Osteoblast (primary cell): Measurements from ENCODE around the gene LRRK2. TPM values are rescaled to one million over a fixed set of nuclear protein-coding genes. Genes with fewer than 3 reads are reported as not detected.
A peak's percentile ranks its signal among the peaks of the same experiment; 100 is the strongest.

Source experiments
- DNase-seq: peaks from one replicate; pipeline ENCODE4 v3.0.0; 2011; ENCODE audit warnings: low spot score, mixed read lengths; ENCODE audit not compliant: insufficient read length; ENCODE audit errors: missing footprints
- H2AFZ ChIP-seq: 2 replicates; pipeline ENCODE4 v1.6.0; 2011; ENCODE audit warnings: mild to moderate bottlenecking, low read length
- H3K27ac ChIP-seq: 2 replicates; pipeline ENCODE4 v1.5.1; 2011; ENCODE audit warnings: mild to moderate bottlenecking, low read depth, low read length, moderate library complexity
- H3K27me3 ChIP-seq: 2 replicates; pipeline ENCODE4 v1.6.0; 2012; ENCODE audit warnings: mild to moderate bottlenecking, control low read depth, inconsistent platforms, low read length, moderate library complexity; ENCODE audit not compliant: insufficient read depth
- H3K36me3 ChIP-seq: 2 replicates; pipeline ENCODE4 v1.5.1; 2011; ENCODE audit warnings: mild to moderate bottlenecking, low read length, control low read depth, moderate library complexity; ENCODE audit not compliant: insufficient read depth
- H3K4me1 ChIP-seq: 2 replicates; pipeline ENCODE4 v1.5.1; 2011; ENCODE audit warnings: mild to moderate bottlenecking, low read length, control low read depth, moderate library complexity; ENCODE audit not compliant: insufficient read depth
- H3K4me2 ChIP-seq: 2 replicates; pipeline ENCODE4 v1.6.0; 2011; ENCODE audit warnings: mild to moderate bottlenecking, low read length; ENCODE audit not compliant: insufficient read depth
- H3K4me3 ChIP-seq: fragments of 200-600 bp; sonication (generic); 3 replicates; pipeline ENCODE4 v1.5.1; 2012; ENCODE audit warnings: mild to moderate bottlenecking, low read length, inconsistent platforms; ENCODE audit not compliant: insufficient read depth
- H3K79me2 ChIP-seq: 2 replicates; pipeline ENCODE4 v1.6.0; 2012; ENCODE audit warnings: mild to moderate bottlenecking, low read length, control low read depth, inconsistent platforms; ENCODE audit not compliant: insufficient read depth
- H3K9me3 ChIP-seq: 2 replicates; pipeline ENCODE4 v1.5.1; 2011; ENCODE audit warnings: low read depth, low read length, control low read depth
- H4K20me1 ChIP-seq: 2 replicates; pipeline ENCODE4 v1.6.0; 2012; ENCODE audit warnings: mild to moderate bottlenecking, low read length, control low read depth; ENCODE audit not compliant: insufficient read depth
- CTCF ChIP-seq: IDR thresholded peaks from 2 replicates; pipeline ENCODE4 v1.5.1; 2011; ENCODE audit warnings: mild to moderate bottlenecking, low read depth, low read length, moderate library complexity; ENCODE audit errors: extremely low read depth
- total RNA-seq: library from RNA; depleted of rRNA; stranded (reverse); fragments of >200 nt; gene quantifications from 2 replicates; pipeline ENCODE4 v1.2.3, GENCODE V29; 2012

The LRRK2 gene
- total RNA-seq, 1 donor, result 5.1 TPM

- H3K27ac ChIP-seq, result no peak overlapping the region
- H3K36me3 ChIP-seq, result no peaks in the 10 kb centered on the region
- no peaks in the 10 kb centered on the region for H4K20me1 ChIP-seq
- H2AFZ ChIP-seq, result no peak overlapping the region
- no peaks in the 10 kb centered on the region for H3K27me3 ChIP-seq
- no peaks in the 10 kb centered on the region for H3K9me3 ChIP-seq
- peaks cover 22% of the 10 kb centered on the region for H3K4me1 ChIP-seq
- H3K4me2 ChIP-seq, result no peak overlapping the region
- TF ChIP-seq CTCF, result no peak
- no peaks in the 10 kb centered on the region for H3K79me2 ChIP-seq
- no peak overlapping the region for H3K4me3 ChIP-seq
- DNase-seq, result no peak
Observed at GRCh38 chr12:40222247-40222646, 2.5 kb upstream of the LRRK2 start.

- no peak for TF ChIP-seq CTCF
- DNase-seq, result peak; percentile 48
- Histone ChIP-seq H4K20me1 (no peaks in the 10 kb centered on the region), H3K79me2 (no peaks in the 10 kb centered on the region), H3K4me3 (no peak overlapping the region), H3K9me3 (no peaks in the 10 kb centered on the region), H3K27ac (no peak overlapping the region), H3K4me1 (peaks cover 22% of the 10 kb centered on the region), H3K27me3 (no peaks in the 10 kb centered on the region), H2AFZ (peak overlapping the region; percentile 78), H3K36me3 (no peaks in the 10 kb centered on the region), H3K4me2 (peak overlapping the region; percentile 70)
Observed at GRCh38 chr12:40223646-40224045, 1.2 kb upstream of the LRRK2 start.

GRCh38 chr12:40225337-40225983, 663 bp downstream of the LRRK2 start:
- no peaks in the 10 kb centered on the region for H4K20me1 ChIP-seq
- peak; percentile 27 for DNase-seq
- no peaks in the 10 kb centered on the region for H3K79me2 ChIP-seq
- TF ChIP-seq CTCF, result no peak
- no peaks in the 10 kb centered on the region for H3K9me3 ChIP-seq
- peak overlapping the region; percentile 78 for H2AFZ ChIP-seq
- H3K4me3 ChIP-seq, result peak overlapping the region; percentile 78
- no peaks in the 10 kb centered on the region for H3K36me3 ChIP-seq
- H3K27ac ChIP-seq, result no peak overlapping the region
- H3K4me1 ChIP-seq, result peaks cover 22% of the 10 kb centered on the region
- no peaks in the 10 kb centered on the region for H3K27me3 ChIP-seq
- peak overlapping the region; percentile 70 for H3K4me2 ChIP-seq

GRCh38 chr12:40225984-40226602, 1.3 kb downstream of the LRRK2 start:
- DNase-seq, result no peak
- Histone ChIP-seq H3K27me3 (no peaks in the 10 kb centered on the region), H2AFZ (peak overlapping the region; percentile 74), H3K4me1 (peaks cover 22% of the 10 kb centered on the region), H3K27ac (no peak overlapping the region), H3K36me3 (no peaks in the 10 kb centered on the region), H3K79me2 (no peaks in the 10 kb centered on the region), H3K9me3 (no peaks in the 10 kb centered on the region), H3K4me2 (peak overlapping the region; percentile 73), H3K4me3 (no peak overlapping the region), H4K20me1 (no peaks in the 10 kb centered on the region)
- TF ChIP-seq CTCF, result no peak
